ENCODE data around the gene JAK2. TPM values are rescaled to one million over a fixed set of nuclear protein-coding genes. Genes with fewer than 3 reads are reported as not detected.

The JAK2 gene
- total and polyA plus RNA-seq, 2 experiments from 2014 or later = 14.3 to 17.1 TPM

GRCh38 chr9:4970970-4971641 lies 14.0 kb upstream of the JAK2 start:
- Histone ChIP-seq H3K4me2 (no peak overlapping the region), H3K4me3 (no peak overlapping the region), H3K27me3 (no peaks in the 10 kb centered on the region), H3K27ac (no peak overlapping the region), H4K20me1 (ENCODE audit: insufficient read depth, poor library complexity, severe bottlenecking) (no peaks in the 10 kb centered on the region), H3K36me3 (replicated peaks; ENCODE audit: insufficient read depth, low read depth) (no peaks in the 10 kb centered on the region), H3K79me2 (no peaks in the 10 kb centered on the region), H3K4me1 (ENCODE audit: insufficient read depth) (no peaks in the 10 kb centered on the region), H3K9me2 (replicated peaks; ENCODE audit: insufficient read depth) (no peaks in the 10 kb centered on the region), H2AFZ (no peak overlapping the region), H3K9me3 (ENCODE audit: low read depth) (no peaks in the 10 kb centered on the region)
- DNase-seq (ENCODE audit: low spot score) = no peak
- TF ChIP-seq EZH2phosphoT487 (IDR thresholded peaks at IDR 0.05; ENCODE audit: low read depth, severe bottlenecking, unreplicated experiment) (no peak), EZH2 (IDR thresholded peaks at IDR 0.05; ENCODE audit: borderline replicate concordance) (no peak)
- TF ChIP-seq, protein P1, sequence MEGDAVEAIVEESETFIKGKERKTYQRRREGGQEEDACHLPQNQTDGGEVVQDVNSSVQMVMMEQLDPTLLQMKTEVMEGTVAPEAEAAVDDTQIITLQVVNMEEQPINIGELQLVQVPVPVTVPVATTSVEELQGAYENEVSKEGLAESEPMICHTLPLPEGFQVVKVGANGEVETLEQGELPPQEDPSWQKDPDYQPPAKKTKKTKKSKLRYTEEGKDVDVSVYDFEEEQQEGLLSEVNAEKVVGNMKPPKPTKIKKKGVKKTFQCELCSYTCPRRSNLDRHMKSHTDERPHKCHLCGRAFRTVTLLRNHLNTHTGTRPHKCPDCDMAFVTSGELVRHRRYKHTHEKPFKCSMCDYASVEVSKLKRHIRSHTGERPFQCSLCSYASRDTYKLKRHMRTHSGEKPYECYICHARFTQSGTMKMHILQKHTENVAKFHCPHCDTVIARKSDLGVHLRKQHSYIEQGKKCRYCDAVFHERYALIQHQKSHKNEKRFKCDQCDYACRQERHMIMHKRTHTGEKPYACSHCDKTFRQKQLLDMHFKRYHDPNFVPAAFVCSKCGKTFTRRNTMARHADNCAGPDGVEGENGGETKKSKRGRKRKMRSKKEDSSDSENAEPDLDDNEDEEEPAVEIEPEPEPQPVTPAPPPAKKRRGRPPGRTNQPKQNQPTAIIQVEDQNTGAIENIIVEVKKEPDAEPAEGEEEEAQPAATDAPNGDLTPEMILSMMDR (IDR thresholded peaks at IDR 0.05; ENCODE audit: poor library complexity) = no peak
- 83% methylated on average over 8 of the region's 8 CpGs for WGBS (ENCODE audit: low lambda C conversion rate, missing lambda C conversion rate)

DNA sequence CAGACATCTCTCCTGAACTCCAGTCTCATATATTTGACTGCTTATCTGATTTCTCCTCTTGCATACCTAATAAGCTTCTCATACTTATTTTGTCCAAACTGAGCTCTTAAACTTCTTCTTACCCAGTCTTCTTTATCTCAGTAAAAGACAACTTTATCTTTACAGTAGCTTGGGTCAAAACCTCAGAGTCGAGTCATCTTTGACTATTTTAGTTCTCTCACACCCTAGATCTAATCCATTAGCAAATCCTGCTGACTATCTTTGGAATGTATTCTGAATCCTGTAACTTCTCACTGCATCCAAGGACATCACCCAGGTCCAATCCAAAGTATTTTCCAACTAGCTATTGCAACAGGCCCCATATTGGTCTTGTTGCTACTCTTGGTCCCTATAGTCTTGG lies 11.8 kb upstream of the JAK2 start:
- H3K79me2 ChIP-seq = no peaks in the 10 kb centered on the region
- H3K27me3 ChIP-seq = no peaks in the 10 kb centered on the region
- H3K9me3 ChIP-seq (ENCODE audit: low read depth) = no peaks in the 10 kb centered on the region
- H3K4me1 ChIP-seq (ENCODE audit: insufficient read depth) = no peaks in the 10 kb centered on the region
- H4K20me1 ChIP-seq (ENCODE audit: insufficient read depth, poor library complexity, severe bottlenecking) = no peaks in the 10 kb centered on the region
- H3K4me3 ChIP-seq = no peak overlapping the region
- DNase-seq (ENCODE audit: low spot score) = no peak
- no peaks in the 10 kb centered on the region for H3K36me3 ChIP-seq (replicated peaks; ENCODE audit: insufficient read depth, low read depth)
- H3K4me2 ChIP-seq = no peak overlapping the region
- TF ChIP-seq EZH2 (IDR thresholded peaks at IDR 0.05; ENCODE audit: borderline replicate concordance) = no peak
- TF ChIP-seq EZH2phosphoT487 (IDR thresholded peaks at IDR 0.05; ENCODE audit: low read depth, severe bottlenecking, unreplicated experiment) = no peak
- TF ChIP-seq, protein P1 (IDR thresholded peaks at IDR 0.05; ENCODE audit: poor library complexity) = no peak
- H3K27ac ChIP-seq = no peak overlapping the region
- no peaks in the 10 kb centered on the region for H3K9me2 ChIP-seq (replicated peaks; ENCODE audit: insufficient read depth)
- 9% methylated on average over 1 of the region's 1 CpG for WGBS (ENCODE audit: low lambda C conversion rate, missing lambda C conversion rate)
- no peak overlapping the region for H2AFZ ChIP-seq

- Histone ChIP-seq H4K20me1 (ENCODE audit: insufficient read depth, poor library complexity, severe bottlenecking) (no peaks in the 10 kb centered on the region), H3K36me3 (replicated peaks; ENCODE audit: insufficient read depth, low read depth) (no peaks in the 10 kb centered on the region), H2AFZ (no peak overlapping the region), H3K27me3 (no peaks in the 10 kb centered on the region), H3K4me2 (no peak overlapping the region), H3K9me2 (replicated peaks; ENCODE audit: insufficient read depth) (no peaks in the 10 kb centered on the region), H3K4me3 (no peak overlapping the region), H3K4me1 (ENCODE audit: insufficient read depth) (peaks cover 2% of the 10 kb centered on the region), H3K9me3 (ENCODE audit: low read depth) (no peaks in the 10 kb centered on the region), H3K79me2 (no peaks in the 10 kb centered on the region), H3K27ac (no peak overlapping the region)
- TF ChIP-seq EZH2phosphoT487 (IDR thresholded peaks at IDR 0.05; ENCODE audit: low read depth, severe bottlenecking, unreplicated experiment) = no peak
- TF ChIP-seq EZH2 (IDR thresholded peaks at IDR 0.05; ENCODE audit: borderline replicate concordance) = no peak
- TF ChIP-seq, protein P1 (IDR thresholded peaks at IDR 0.05; ENCODE audit: poor library complexity) = no peak
- WGBS (ENCODE audit: low lambda C conversion rate, missing lambda C conversion rate) = 41% methylated on average over 1 of the region's 1 CpG
- no peak for DNase-seq (ENCODE audit: low spot score)
Measured at GRCh38 chr9:4973902-4974301, 11.2 kb upstream of the JAK2 start.
